ENCODE data around the gene ZNHIT1.

ZNHIT1 gene

DNA sequence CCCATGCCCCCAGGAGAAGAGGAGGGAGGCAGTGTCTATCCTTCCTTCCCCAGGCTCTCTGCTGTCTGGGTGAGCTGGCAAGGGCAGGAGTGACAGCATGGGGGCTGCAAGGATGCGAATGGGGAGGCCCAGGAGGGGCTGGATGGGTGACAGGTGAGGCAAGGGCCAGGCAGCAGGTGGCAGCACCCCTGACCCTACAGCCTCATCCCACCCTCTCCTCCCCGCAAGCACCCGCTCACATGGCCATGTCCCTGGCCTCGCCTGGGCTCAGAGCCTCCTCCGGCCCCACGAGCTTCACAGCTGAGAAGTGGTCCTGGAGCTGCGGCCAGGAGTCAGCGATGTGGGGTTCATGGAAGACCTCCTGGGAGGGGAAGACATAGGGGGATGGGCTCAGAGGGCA, 6.0 kb upstream of the ZNHIT1 start:
- TF ChIP-seq SPI1 (IDR thresholded peaks at IDR 0.05; ENCODE audit: low read depth, low read length) = no peak
- no peak for TF ChIP-seq PAX5 (IDR thresholded peaks at IDR 0.05; ENCODE audit: insufficient read depth, low read length, severe bottlenecking)
- no peak for TF ChIP-seq POU2F2 (IDR thresholded peaks at IDR 0.05; ENCODE audit: low read depth, low read length)
- no peak for TF ChIP-seq POLR2AphosphoS5 (IDR thresholded peaks at IDR 0.05; ENCODE audit: low read depth, low read length)
- no peak for DNase-seq (ENCODE audit: insufficient read length, low spot score)
- no peak for FAIRE-seq

DNA sequence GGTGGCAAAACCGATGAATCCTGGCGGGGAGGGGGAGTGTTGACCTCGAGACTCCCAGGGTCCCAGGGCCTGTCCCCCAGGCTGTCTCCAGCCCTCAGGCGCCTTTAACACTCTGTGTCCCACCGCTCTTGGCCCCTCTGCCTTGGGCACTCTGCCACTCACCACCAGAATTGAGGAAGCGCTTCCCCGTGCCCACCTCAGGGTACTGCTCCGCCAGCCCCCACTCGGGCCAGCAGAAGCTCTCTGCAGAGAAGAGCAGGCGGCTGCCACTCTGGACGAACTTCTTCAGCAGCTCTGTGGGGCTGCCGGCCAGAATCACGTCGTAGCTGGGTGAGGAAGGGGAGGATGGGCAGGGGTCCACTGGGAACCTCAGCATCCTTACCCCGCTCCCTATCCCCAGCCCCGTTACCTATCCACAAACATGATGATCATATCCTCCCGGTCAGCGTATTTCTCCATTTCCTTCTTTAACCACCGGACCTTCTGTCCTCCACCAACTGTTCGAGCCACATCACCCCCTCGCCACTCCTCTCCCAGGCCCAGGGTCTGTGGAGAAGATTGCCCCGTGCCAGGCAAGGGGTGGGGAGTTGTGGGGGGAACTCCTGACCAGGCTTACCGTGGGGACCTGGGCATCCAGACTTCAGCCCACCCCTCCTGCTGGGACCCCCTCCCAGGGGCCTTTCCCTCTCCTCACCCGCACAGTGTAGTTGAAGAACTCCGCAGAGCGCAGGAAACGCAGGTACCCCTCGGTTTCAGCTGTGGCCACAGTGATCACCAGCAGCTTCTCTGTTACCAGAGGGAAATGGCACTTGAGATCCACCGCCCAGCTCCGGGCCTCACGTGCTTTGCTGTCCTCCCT, 1.7 kb upstream of the ZNHIT1 start:
- no peak for FAIRE-seq
- no peak for TF ChIP-seq PAX5 (IDR thresholded peaks at IDR 0.05; ENCODE audit: insufficient read depth, low read length, severe bottlenecking)
- TF ChIP-seq POLR2A (IDR thresholded peaks at IDR 0.05; ENCODE audit: low read depth, low read length) = no peak
- DNase-seq (ENCODE audit: insufficient read length, low spot score) = no peak

DNA sequence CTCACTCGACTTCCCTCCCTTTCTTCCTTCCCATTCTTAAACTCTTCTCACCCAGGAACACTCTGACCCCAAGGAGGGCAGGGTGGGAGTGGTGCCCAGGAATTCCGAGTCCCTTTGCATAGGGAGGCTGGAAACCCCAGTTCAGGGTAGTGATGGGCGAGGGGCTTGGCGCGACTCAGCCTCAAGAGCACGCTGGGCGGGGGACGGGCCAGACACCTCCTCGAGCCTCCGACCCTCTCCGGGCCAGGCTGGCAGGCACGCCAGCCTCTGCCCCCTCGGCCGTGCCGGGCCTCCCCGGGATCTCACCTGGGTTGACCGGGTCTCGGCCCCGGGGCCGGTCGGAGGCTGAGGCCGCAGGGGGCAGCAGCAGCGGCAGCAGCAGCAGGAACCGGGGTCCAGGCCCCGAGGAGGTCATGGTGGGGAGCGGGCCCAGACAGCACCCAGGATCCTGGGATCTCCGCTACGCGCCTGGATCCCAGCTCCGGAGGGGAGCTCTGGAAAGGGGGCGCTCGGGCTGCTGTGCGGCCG, 1.0 kb upstream of the ZNHIT1 start:
- DNase-seq (ENCODE audit: insufficient read length, low spot score) (no peak), FAIRE-seq (peak; percentile 58)
- TF ChIP-seq SPI1 (IDR thresholded peaks at IDR 0.05; ENCODE audit: low read depth, low read length) (no peak), POLR2A (IDR thresholded peaks at IDR 0.05; ENCODE audit: low read depth, low read length) (no peak), POU2F2 (IDR thresholded peaks at IDR 0.05; ENCODE audit: low read depth, low read length) (no peak), POLR2AphosphoS5 (IDR thresholded peaks at IDR 0.05; ENCODE audit: low read depth, low read length) (no peak), PAX5 (IDR thresholded peaks at IDR 0.05; ENCODE audit: insufficient read depth, low read length, severe bottlenecking) (no peak), TAF1 (IDR thresholded peaks at IDR 0.05; ENCODE audit: low read depth, low read length) (no peak)

DNA sequence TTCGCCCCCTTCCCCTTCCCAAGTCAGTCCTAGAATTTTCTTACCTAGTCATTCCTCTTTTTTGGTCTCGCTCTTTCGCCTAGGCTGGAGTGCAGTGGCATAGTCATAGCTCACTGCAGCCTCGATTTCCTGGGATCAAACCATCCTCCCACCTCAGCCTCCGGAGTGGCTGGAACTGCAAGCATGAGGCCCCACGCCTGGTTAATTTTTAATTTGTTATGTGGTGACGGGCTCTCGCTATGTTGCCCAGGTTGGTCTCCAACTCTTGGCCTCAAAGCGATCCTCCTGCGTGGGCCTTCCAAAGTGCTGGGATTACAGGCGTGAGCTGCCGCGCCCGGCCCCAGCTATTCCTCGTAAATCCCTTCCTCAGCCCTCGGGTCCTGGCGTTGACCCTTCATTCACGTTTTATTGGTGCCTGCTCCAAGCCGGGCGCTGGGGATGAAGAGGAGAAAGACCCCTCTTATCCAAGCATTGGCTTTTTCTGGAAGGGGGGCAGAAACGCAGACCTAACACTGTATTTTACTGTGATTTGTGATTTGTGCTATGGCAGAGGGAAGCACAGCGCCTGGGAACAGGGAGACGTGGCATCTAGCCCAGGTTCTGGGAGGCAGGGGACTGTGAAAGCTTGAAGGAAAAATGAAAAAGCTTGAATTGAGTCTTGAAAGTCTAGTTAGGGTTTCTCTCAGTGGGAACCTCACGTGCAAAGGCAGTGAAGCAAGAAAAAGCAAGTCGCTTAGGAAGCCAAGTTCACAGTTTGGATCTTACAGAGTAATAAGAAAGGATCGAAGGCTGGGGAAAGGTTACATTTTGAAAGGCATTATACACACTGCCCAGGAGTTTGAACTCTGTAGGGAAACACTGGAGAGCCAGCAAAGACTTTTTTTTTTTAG, 516 bp downstream of the ZNHIT1 start:
- TF ChIP-seq POLR2AphosphoS5 (IDR thresholded peaks at IDR 0.05; ENCODE audit: low read depth, low read length) (no peak), POU2F2 (IDR thresholded peaks at IDR 0.05; ENCODE audit: low read depth, low read length) (no peak), TAF1 (IDR thresholded peaks at IDR 0.05; ENCODE audit: low read depth, low read length) (no peak), PAX5 (IDR thresholded peaks at IDR 0.05; ENCODE audit: insufficient read depth, low read length, severe bottlenecking) (no peak), SPI1 (IDR thresholded peaks at IDR 0.05; ENCODE audit: low read depth, low read length) (no peak), POLR2A (IDR thresholded peaks at IDR 0.05; ENCODE audit: low read depth, low read length) (no peak)
- FAIRE-seq (peak; percentile 16), DNase-seq (ENCODE audit: insufficient read length, low spot score) (no peak)

DNA sequence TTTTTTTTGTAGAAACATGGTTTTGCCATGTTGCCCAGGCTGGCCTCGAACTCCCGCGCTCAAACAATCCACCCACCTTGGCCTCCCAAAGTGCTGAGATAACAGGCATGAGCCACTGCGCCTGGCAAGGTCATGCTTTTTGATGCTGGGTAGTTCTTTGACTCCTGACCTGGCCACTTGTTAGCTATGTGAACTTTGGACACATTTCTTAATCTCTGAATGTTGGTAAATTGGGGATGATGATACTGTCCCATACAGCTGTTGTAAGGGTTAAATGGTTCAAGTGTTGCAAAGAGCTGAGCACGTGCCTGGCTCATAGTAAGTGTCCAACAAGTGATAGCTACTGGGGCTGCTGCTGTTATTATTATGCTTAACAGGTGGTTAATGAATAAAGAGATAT, 2.3 kb downstream of the ZNHIT1 start:
- TF ChIP-seq PAX5 (IDR thresholded peaks at IDR 0.05; ENCODE audit: insufficient read depth, low read length, severe bottlenecking) (no peak), POU2F2 (IDR thresholded peaks at IDR 0.05; ENCODE audit: low read depth, low read length) (no peak), TAF1 (IDR thresholded peaks at IDR 0.05; ENCODE audit: low read depth, low read length) (no peak), POLR2AphosphoS5 (IDR thresholded peaks at IDR 0.05; ENCODE audit: low read depth, low read length) (no peak), POLR2A (IDR thresholded peaks at IDR 0.05; ENCODE audit: low read depth, low read length) (no peak), SPI1 (IDR thresholded peaks at IDR 0.05; ENCODE audit: low read depth, low read length) (no peak)
- no peak for FAIRE-seq
- no peak for DNase-seq (ENCODE audit: insufficient read length, low spot score)

DNA sequence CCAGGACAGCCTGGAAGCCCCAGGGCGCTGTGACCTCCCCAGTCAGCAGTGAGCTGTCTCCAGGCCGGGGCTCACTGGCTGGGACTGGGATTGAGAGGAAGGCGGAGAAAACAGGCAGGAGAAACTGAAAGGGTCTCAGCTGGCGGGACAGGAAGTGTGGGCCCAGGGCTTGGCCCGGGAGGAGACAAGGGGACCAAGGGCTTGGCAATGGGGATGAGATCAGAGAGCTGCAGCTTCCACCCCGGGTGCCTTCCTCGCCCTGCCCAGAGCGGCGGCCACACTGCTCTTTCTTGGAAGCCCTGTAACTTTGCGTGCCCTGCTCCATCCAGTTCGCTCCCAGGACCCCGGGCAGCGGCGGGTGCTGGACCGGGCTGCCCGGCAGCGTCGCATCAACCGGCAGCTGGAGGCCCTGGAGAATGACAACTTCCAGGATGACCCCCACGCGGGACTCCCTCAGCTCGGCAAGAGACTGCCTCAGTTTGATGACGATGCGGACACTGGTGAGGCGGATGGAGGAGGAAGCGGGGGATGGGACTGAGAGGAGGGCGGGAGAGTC, 4.4 kb downstream of the ZNHIT1 start:
- DNase-seq (ENCODE audit: insufficient read length, low spot score) = no peak
- TF ChIP-seq TAF1 (IDR thresholded peaks at IDR 0.05; ENCODE audit: low read depth, low read length) (no peak), PAX5 (IDR thresholded peaks at IDR 0.05; ENCODE audit: insufficient read depth, low read length, severe bottlenecking) (no peak), POU2F2 (IDR thresholded peaks at IDR 0.05; ENCODE audit: low read depth, low read length) (no peak), POLR2AphosphoS5 (IDR thresholded peaks at IDR 0.05; ENCODE audit: low read depth, low read length) (no peak), SPI1 (IDR thresholded peaks at IDR 0.05; ENCODE audit: low read depth, low read length) (no peak)
- no peak for FAIRE-seq

DNA sequence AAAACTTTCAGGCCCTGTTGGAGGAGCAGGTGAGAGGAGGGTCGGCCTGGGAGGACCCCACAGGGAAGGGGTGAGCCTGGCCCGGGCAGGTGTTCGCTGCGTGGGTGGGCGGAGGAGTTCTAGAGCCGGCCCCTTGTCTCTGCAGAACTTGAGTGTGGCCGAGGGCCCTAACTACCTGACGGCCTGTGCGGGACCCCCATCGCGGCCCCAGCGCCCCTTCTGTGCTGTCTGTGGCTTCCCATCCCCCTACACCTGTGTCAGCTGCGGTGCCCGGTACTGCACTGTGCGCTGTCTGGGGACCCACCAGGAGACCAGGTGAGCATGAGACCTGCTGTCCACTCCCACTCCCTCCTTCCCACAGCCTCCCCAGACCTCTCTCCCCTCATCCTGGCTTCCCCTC, 5.6 kb downstream of the ZNHIT1 start:
- FAIRE-seq = no peak
- TF ChIP-seq PAX5 (IDR thresholded peaks at IDR 0.05; ENCODE audit: insufficient read depth, low read length, severe bottlenecking) = no peak
- TF ChIP-seq POLR2A (IDR thresholded peaks at IDR 0.05; ENCODE audit: low read depth, low read length) = no peak

DNA sequence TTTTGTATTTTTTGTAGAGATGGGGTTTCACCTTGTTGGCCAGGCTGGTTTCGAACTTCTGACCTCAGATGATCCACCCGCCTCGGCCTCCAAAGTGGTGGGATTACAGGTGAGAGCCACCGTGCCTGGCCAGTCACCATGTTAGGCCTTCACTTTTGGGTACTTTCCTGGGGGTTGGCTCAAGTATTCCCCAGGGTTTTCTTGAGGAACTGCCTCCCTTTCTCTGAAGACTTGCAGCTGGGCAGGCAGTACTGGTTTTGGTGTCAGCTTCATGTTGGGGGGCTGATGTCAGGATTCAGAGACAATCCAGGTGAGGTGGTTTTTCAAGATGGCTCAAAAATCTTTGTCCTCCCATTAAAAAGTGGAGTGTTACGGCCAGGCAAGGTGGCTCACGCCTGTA, 7.7 kb downstream of the ZNHIT1 start:
- DNase-seq (ENCODE audit: insufficient read length, low spot score) = no peak
- FAIRE-seq = no peak
- TF ChIP-seq PAX5 (IDR thresholded peaks at IDR 0.05; ENCODE audit: insufficient read depth, low read length, severe bottlenecking) (no peak), POLR2AphosphoS5 (IDR thresholded peaks at IDR 0.05; ENCODE audit: low read depth, low read length) (no peak), SPI1 (IDR thresholded peaks at IDR 0.05; ENCODE audit: low read depth, low read length) (no peak), POU2F2 (IDR thresholded peaks at IDR 0.05; ENCODE audit: low read depth, low read length) (no peak), POLR2A (IDR thresholded peaks at IDR 0.05; ENCODE audit: low read depth, low read length) (no peak)

More for the DNA sequence above, 5.6 kb downstream of the ZNHIT1 start:
- DNase-seq (ENCODE audit: insufficient read length, low spot score) = no peak

DNA sequence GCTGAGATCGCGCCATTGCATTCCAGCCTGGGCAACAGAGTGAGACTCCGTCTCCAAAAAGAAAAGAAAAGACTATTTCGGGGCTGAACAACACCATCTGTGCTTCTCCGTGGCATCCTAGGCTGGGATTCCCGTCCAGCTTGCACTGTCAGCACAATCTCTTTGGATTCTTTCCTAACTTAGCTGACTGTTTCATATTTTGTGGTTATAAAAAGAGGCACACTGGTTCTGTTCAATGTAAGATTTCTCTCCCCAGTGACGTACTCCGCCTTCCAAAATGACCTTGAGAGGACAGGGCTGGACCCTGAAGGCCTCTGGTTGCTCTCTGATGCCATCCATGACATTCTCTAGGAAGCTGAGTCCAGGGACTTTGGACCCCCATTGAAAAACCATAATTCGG, 8.8 kb downstream of the ZNHIT1 start:
- FAIRE-seq = no peak
- DNase-seq (ENCODE audit: insufficient read length, low spot score) = no peak

More for the DNA sequence above, 8.8 kb downstream of the ZNHIT1 start:
- no peak for TF ChIP-seq POU2F2 (IDR thresholded peaks at IDR 0.05; ENCODE audit: low read depth, low read length)

Measured in GM12891 (cell line).